ENCODE data around the gene KCNN3.

The KCNN3 gene

GRCh38 chr1:154878371-154879037, 8.4 kb upstream of the KCNN3 start:
- Histone ChIP-seq H3K4me1 (ENCODE audit: control insufficient read depth, low read depth, low read length) (no peaks in the 10 kb centered on the region), H3K9me3 (ENCODE audit: control insufficient read depth, low read depth, low read length) (no peaks in the 10 kb centered on the region), H3K36me3 (ENCODE audit: control insufficient read depth, low read depth, low read length) (no peaks in the 10 kb centered on the region), H3K9ac (ENCODE audit: low read length) (no peak overlapping the region), H3K27me3 (ENCODE audit: control insufficient read depth, insufficient read depth, low read length) (no peaks in the 10 kb centered on the region), H3K27ac (ENCODE audit: low read length) (no peak overlapping the region), H3K4me3 (ENCODE audit: low read length) (no peak overlapping the region)

- Histone ChIP-seq H3K27me3 (ENCODE audit: control insufficient read depth, insufficient read depth, low read length) (no peaks in the 10 kb centered on the region), H3K4me1 (ENCODE audit: control insufficient read depth, low read depth, low read length) (no peaks in the 10 kb centered on the region), H3K36me3 (ENCODE audit: control insufficient read depth, low read depth, low read length) (no peaks in the 10 kb centered on the region), H3K4me3 (ENCODE audit: low read length) (no peak overlapping the region), H3K27ac (ENCODE audit: low read length) (no peak overlapping the region), H3K9me3 (ENCODE audit: control insufficient read depth, low read depth, low read length) (no peaks in the 10 kb centered on the region), H3K9ac (ENCODE audit: low read length) (no peak overlapping the region)
Observed at GRCh38 chr1:154877370-154877974, 7.4 kb upstream of the KCNN3 start.

GRCh38 chr1:154876842-154877369, 6.8 kb upstream of the KCNN3 start:
- Histone ChIP-seq H3K4me3 (ENCODE audit: low read length) (no peak overlapping the region), H3K9ac (ENCODE audit: low read length) (no peak overlapping the region), H3K27ac (ENCODE audit: low read length) (no peak overlapping the region), H3K4me1 (ENCODE audit: control insufficient read depth, low read depth, low read length) (no peaks in the 10 kb centered on the region), H3K27me3 (ENCODE audit: control insufficient read depth, insufficient read depth, low read length) (no peaks in the 10 kb centered on the region), H3K36me3 (ENCODE audit: control insufficient read depth, low read depth, low read length) (no peaks in the 10 kb centered on the region), H3K9me3 (ENCODE audit: control insufficient read depth, low read depth, low read length) (no peaks in the 10 kb centered on the region)

DNA sequence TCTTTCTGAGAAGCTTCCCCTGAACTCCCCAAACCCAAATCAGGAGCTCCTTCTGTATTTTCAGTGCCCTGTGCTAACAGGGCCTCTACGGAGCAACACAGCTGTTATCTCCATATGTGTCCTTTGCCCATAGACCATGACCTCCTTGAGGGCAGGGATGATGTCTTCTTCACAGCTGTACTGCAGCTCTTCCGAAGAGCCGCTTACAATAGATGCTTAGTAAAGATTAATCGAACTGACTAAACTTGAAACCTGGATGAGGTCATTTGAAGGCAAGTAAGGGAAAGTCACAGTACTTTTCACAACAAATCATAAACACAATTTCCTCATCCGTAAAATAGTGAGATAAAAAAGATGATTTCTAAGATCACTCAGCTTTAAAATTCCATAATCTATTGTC, 4.4 kb upstream of the KCNN3 start:
- Histone ChIP-seq H3K27me3 (ENCODE audit: control insufficient read depth, insufficient read depth, low read length) (peaks cover 4% of the 10 kb centered on the region), H3K9ac (ENCODE audit: low read length) (no peak overlapping the region), H3K27ac (ENCODE audit: low read length) (no peak overlapping the region), H3K4me3 (ENCODE audit: low read length) (no peak overlapping the region), H3K4me1 (ENCODE audit: control insufficient read depth, low read depth, low read length) (peaks cover 16% of the 10 kb centered on the region), H3K36me3 (ENCODE audit: control insufficient read depth, low read depth, low read length) (no peaks in the 10 kb centered on the region), H3K9me3 (ENCODE audit: control insufficient read depth, low read depth, low read length) (no peaks in the 10 kb centered on the region)

DNA sequence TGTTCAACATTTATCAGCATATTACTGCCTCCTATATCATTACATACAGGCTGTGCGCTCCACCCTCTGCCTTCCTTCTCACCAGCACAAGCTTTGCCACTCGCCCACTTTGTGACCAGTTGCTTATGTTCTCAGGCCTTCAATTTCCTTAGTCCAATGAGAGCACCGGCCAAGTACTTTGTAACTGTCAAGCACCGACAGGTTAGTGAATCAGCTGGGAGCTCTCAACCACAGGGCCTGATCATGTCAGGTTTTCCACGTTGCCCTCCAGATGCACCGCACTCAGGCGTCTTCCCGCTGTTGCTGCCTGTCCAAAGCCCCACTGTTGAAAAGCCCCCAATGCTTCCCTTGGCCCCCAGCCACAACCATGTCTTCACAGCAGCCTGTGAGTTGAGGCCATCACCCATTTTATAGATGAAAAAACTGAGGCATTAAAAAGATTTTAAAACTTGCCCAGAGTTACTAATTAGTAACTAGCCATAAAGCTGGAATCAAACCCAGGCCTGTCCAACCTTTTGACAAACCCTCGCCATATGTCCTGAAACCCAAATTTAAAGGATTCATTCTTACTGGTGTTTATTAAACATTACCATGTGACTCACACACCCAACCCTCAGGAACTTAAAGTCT, 3.4 kb upstream of the KCNN3 start:
- Histone ChIP-seq H3K27ac (ENCODE audit: low read length) (no peak overlapping the region), H3K9ac (ENCODE audit: low read length) (no peak overlapping the region), H3K4me1 (ENCODE audit: control insufficient read depth, low read depth, low read length) (peaks cover 26% of the 10 kb centered on the region), H3K36me3 (ENCODE audit: control insufficient read depth, low read depth, low read length) (no peaks in the 10 kb centered on the region), H3K9me3 (ENCODE audit: control insufficient read depth, low read depth, low read length) (no peaks in the 10 kb centered on the region), H3K27me3 (ENCODE audit: control insufficient read depth, insufficient read depth, low read length) (peaks cover 14% of the 10 kb centered on the region), H3K4me3 (ENCODE audit: low read length) (no peak overlapping the region)

GRCh38 chr1:154871374-154871773, 1.3 kb upstream of the KCNN3 start:
- H3K4me3 ChIP-seq (ENCODE audit: low read length): no peak overlapping the region
- peaks cover 37% of the 10 kb centered on the region for H3K4me1 ChIP-seq (ENCODE audit: control insufficient read depth, low read depth, low read length)
- no peak overlapping the region for H3K27ac ChIP-seq (ENCODE audit: low read length)
- no peaks in the 10 kb centered on the region for H3K36me3 ChIP-seq (ENCODE audit: control insufficient read depth, low read depth, low read length)
- H3K9ac ChIP-seq (ENCODE audit: low read length): no peak overlapping the region
- no peaks in the 10 kb centered on the region for H3K9me3 ChIP-seq (ENCODE audit: control insufficient read depth, low read depth, low read length)
- H3K27me3 ChIP-seq (ENCODE audit: control insufficient read depth, insufficient read depth, low read length): peaks cover 34% of the 10 kb centered on the region

DNA sequence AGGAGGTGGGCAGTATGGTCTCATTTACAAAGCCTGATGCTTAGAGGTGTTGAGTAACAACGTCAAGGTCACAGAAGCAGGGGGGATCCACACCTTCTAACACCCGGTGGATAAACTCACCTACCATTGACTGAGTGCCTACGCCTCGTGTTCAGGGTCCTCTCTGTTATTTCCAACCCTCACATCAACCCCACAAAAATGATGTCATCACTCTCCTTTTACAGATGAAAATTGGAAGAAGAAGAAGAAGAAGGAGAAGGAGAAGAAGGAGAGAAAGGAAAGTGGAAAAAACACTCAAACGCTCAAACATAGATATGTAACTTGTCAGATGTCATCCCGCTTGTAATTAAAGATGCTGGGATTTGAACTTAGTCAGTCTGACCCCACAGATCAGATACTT, 653 bp upstream of the KCNN3 start:
- Histone ChIP-seq H3K27ac (ENCODE audit: low read length) (no peak overlapping the region), H3K9me3 (ENCODE audit: control insufficient read depth, low read depth, low read length) (no peaks in the 10 kb centered on the region), H3K27me3 (ENCODE audit: control insufficient read depth, insufficient read depth, low read length) (peaks cover 35% of the 10 kb centered on the region), H3K4me3 (ENCODE audit: low read length) (peak overlapping the region; percentile 25), H3K36me3 (ENCODE audit: control insufficient read depth, low read depth, low read length) (no peaks in the 10 kb centered on the region), H3K9ac (ENCODE audit: low read length) (no peak overlapping the region), H3K4me1 (ENCODE audit: control insufficient read depth, low read depth, low read length) (peaks cover 42% of the 10 kb centered on the region)

GRCh38 chr1:154869351-154870114, 548 bp downstream of the KCNN3 start:
- H3K9ac ChIP-seq (ENCODE audit: low read length): peak overlapping the region; percentile 44

GRCh38 chr1:154867841-154868605, 2.1 kb downstream of the KCNN3 start:
- Histone ChIP-seq H3K9ac (ENCODE audit: low read length) (peak overlapping the region; percentile 44), H3K27ac (ENCODE audit: low read length) (no peak overlapping the region), H3K9me3 (ENCODE audit: control insufficient read depth, low read depth, low read length) (no peaks in the 10 kb centered on the region), H3K4me3 (ENCODE audit: low read length) (peak overlapping the region; percentile 56), H3K4me1 (ENCODE audit: control insufficient read depth, low read depth, low read length) (peaks cover 52% of the 10 kb centered on the region), H3K36me3 (ENCODE audit: control insufficient read depth, low read depth, low read length) (no peaks in the 10 kb centered on the region), H3K27me3 (ENCODE audit: control insufficient read depth, insufficient read depth, low read length) (peaks cover 35% of the 10 kb centered on the region)

More at GRCh38 chr1:154869351-154870114, 548 bp downstream of the KCNN3 start:
- H3K4me1 ChIP-seq (ENCODE audit: control insufficient read depth, low read depth, low read length): peaks cover 47% of the 10 kb centered on the region
- H3K9me3 ChIP-seq (ENCODE audit: control insufficient read depth, low read depth, low read length): no peaks in the 10 kb centered on the region
- H3K4me3 ChIP-seq (ENCODE audit: low read length): peak overlapping the region; percentile 56
- no peaks in the 10 kb centered on the region for H3K36me3 ChIP-seq (ENCODE audit: control insufficient read depth, low read depth, low read length)
- no peak overlapping the region for H3K27ac ChIP-seq (ENCODE audit: low read length)
- peaks cover 35% of the 10 kb centered on the region for H3K27me3 ChIP-seq (ENCODE audit: control insufficient read depth, insufficient read depth, low read length)

GRCh38 chr1:154867064-154867825, 2.8 kb downstream of the KCNN3 start:
- Histone ChIP-seq H3K36me3 (ENCODE audit: control insufficient read depth, low read depth, low read length) (no peaks in the 10 kb centered on the region), H3K27me3 (ENCODE audit: control insufficient read depth, insufficient read depth, low read length) (peaks cover 35% of the 10 kb centered on the region), H3K9ac (ENCODE audit: low read length) (no peak overlapping the region), H3K4me1 (ENCODE audit: control insufficient read depth, low read depth, low read length) (peaks cover 58% of the 10 kb centered on the region), H3K27ac (ENCODE audit: low read length) (no peak overlapping the region), H3K9me3 (ENCODE audit: control insufficient read depth, low read depth, low read length) (no peaks in the 10 kb centered on the region), H3K4me3 (ENCODE audit: low read length) (peak overlapping the region; percentile 56)
